Measurements from ENCODE around the gene AQP12A.

The AQP12A gene

DNA sequence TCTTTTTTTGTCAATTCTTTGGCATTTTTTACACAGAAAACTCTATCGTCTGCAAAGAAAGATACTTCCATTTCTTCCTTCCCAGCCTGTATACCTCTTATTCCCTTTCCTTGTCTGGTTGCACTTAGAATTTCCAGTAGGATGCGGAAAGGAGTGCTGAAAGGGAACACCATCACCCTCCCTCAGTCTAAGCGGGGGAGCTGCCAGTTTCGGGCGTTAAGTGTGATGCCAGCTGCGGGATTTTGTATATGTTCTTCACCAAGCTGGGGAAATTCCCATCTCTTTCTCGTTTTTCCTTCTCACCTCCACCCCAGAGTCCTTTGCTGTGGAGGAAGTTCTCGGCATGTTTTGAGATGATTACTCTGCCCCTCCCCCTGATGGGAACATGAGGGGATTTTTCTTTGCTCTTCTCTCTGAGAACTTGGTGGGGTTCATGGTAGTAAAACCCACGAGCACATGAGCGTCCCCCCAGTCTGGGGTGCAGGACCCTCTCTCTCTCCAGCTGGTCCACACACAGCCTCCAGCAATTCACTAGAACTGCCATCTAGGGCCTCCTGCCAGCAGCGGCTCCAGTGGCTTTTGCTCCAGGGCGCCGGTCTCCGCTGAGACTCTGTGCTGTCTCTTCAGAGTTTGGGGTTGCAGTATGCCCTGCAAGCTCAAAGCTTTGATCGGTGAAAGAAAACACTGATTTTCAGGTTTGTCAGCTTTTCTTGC, 15.5 kb downstream of the AQP12A start:
- DNase-seq (ENCODE audit: low read depth): no peak

DNA sequence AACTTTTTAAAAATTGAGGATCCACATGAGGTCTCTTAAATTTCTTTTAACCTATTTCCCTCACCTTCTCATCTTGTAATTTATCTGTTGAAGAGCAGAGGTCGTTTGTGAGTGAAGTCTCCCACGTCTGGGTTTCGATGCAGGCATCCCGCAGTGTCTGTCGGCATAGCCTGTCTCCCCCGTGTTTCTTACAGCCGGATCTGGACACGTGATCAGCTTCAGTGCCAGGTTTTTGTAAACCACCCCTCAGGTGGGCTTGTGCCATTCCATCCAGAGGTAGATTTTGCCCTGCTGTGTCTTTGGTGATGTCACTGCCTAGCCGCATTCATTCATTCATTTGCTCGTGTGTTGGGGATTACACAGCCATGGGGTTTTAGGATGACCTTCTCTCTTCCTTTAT, 16.2 kb downstream of the AQP12A start:
- DNase-seq (ENCODE audit: low read depth): no peak

DNA sequence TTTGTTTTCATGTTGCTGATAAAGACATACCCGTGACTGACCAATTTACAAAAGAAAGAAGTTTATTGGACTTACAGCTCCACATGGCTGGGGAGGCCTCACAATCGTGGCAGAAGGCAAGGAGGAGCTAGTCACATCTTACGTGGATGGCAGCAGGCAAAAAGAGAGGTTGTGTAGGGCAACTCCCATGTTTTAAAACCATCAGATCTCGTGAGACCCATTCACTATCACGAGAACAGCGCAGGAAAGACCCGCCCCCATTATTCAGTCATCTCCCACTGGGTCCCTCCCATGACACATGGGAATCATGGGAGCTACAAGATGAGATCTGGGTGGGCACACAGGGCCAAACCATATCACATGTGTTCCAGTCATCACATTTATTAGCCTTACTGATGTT, 16.8 kb downstream of the AQP12A start:
- no peak for DNase-seq (ENCODE audit: low read depth)

DNA sequence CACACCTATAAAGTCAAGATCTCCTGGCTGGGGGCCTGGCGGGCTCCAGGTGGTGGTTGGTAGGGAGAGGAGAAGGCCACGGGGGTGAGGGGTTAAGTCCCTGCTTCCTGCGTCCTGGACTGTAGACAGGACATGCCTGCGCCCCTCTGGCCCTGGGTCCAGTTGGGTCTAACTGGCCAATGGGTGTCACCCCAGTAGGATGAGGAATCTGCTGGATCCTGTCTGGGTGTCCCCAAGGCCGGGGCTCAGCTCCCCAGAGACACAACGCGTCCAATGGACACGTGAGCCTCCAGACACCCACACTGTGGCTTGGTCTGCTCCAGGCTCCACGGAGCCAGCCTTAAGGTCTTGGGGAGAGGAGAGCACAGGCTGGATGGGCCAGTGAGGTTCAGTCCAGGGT, 19.6 kb downstream of the AQP12A start:
- no peak for DNase-seq (ENCODE audit: low read depth)

DNA sequence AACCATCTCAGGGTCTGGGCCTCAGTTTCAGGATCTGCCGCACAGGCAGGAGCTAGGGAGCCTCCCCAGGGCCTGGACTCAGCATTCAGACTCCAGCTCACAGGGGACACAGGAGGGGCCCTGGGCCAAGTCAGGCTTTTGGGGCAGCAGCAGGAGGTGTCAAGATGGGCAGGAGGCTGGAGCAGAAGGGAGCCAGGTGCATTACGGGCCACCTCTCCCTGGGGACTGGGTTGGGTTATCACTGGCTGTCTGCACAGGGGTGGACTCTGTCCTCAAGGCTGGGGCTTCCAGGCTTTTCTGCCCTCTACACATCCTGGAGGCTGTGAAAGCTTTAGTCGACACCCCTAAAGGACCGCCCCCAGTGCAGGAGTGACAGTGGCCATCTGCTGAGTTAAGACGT, 20.0 kb downstream of the AQP12A start:
- no peak for DNase-seq (ENCODE audit: low read depth)

- DNase-seq (ENCODE audit: low read depth): no peak
Measured at GRCh38 chr2:240712121-240712520, 20.5 kb downstream of the AQP12A start.

DNA sequence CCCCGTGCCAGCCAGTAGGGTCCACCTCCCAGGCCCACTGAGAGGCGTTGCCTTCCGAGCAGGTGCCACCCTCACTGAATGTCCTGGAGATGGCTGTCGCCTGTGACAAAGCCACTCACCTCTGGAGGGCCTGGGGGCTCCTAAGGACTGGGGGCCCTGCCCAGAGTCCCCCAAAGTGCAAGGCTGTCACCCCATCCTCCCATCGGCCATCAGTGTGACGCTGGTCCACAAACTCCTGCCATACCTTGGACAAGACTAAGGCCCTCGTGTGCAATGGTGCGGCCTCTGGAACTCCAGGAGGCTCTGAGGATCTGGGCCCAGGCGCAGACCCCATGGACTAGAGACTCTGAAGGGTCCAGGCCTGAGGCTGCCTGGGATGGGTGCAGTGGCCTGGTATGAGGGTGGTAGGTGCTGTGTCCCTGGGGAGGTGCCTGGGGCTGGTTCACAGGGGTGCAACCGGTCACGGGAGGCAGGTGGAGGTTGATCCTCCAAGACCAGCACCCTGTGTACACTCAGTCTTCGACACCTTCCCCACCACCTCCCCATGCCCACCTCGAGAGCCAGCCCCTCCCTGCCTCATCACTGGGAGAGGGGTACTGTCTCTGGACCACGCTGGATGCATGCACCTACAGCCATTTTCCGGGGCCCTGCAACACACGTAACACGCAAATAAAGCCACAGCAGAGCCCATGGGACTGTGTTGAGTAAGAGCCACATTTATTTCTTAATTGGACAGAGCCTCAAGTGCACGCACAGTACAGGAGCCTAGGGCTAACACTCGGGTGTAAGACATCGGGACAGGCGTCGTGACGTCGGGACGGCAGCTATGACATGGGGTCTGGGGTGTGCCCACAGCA, 21.6 kb downstream of the AQP12A start:
- DNase-seq (ENCODE audit: low read depth): no peak

DNA sequence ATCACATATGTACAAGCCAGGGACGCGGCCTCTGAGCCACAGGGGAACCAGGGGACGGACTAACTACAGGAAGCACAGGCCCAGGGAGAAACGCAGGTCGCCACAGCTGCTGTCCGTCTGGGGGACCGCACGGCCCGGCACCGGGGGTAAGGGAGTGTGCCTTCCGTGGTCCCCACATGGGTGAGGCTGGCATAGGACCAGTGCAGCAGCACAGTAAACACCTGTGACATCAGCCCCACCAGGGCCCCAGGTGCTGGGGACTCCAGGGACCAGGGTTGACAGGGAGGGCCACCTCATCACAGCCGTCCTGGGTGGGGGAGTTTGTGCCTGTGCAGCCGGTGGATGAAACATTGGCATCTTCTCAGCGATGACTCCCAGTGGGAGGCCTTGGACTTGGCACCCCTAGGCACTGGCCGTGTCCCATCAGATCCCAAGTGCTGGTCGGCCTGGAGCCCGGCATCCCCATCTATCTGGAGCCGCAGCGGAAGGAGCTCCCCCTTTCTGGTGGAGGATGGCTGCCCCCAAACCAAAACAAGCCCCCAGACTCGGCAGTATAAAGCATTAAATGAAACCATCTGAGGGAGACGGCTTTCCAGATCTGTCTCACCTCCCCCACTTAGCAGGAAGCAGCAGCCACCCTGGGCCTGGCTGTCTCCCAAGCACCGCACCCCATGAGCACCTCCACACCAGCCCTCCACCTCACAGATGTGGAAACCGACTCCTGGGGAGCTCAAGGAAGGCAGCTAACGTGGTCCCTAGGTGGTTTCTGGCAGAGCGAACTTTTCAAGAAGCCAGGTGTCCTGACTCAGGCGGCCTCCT, 22.5 kb downstream of the AQP12A start:
- no peak for DNase-seq (ENCODE audit: low read depth)

- no peak for DNase-seq (ENCODE audit: low read depth)
Measured at GRCh38 chr2:240714747-240715725, 23.4 kb downstream of the AQP12A start.

DNA sequence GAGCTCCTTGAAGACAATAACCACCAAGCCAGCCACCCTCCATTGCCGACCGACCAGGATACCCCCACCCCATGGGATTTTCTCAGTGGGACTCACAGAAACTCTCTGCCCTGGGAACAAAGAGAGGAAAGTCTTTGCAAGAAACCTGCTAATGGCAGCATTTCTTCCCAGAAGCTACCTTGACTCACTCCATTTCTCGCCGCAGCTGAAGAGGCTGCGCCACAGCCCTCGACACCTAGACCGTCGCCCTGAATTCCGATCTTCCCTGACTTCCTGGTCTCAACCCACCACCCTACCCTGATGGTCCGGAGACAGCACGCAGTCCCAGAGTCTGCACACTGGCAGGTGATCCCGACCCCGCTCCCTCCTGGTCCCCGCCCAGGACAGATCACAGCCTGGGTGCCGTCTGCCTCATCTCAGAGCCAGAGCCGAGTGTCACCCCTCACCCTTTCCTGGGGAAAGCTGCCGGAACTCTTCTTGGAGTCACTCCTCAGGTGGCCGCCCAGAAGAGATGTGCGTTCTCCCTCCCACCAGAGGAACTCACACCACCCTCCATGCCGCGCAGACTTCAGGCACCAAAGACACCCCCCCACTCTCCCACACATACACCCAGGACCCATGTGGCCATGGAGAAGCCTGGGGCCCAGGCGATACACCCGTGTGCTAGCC, 24.6 kb downstream of the AQP12A start:
- DNase-seq (ENCODE audit: low read depth): no peak

- no peak for DNase-seq (ENCODE audit: low read depth)
Measured at GRCh38 chr2:240717181-240717641, 25.5 kb downstream of the AQP12A start.

- no peak for DNase-seq (ENCODE audit: low read depth)
Measured at GRCh38 chr2:240717681-240718581, 26.3 kb downstream of the AQP12A start.

DNA sequence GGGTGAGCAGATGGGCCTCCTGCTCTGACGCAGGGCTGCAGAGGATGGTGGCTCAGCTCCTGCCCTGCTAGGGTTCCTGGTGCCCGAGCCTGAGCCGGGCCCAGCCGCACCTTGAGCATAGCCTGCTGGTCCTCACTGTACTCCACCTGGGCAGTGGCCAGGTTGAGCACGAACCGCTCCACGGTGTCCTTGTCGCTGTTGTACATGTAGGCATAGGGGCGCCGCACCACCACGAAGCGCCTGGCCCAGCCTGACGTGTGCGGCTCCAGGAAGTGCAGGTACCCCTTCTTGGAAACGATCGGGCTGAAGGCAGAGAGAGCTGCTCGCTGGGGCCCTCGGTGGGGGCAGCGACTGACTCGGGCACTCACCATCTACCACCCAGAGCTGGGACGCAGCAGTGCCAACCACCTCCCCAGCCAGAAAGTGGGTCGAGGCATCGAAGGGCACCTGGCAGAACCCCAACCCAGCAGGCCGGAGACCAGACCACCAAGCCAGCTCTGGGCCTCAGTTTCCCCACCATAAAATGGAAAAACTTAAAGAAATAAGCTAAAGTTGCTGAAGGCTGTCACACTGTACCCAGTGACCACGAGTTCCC, 27.3 kb downstream of the AQP12A start:
- DNase-seq (ENCODE audit: low read depth): no peak

- DNase-seq (ENCODE audit: low read depth): no peak
Measured at GRCh38 chr2:240719676-240720545, 28.2 kb downstream of the AQP12A start.

GRCh38 chr2:240720686-240721595, 29.3 kb downstream of the AQP12A start:
- DNase-seq (ENCODE audit: low read depth): no peak

DNA sequence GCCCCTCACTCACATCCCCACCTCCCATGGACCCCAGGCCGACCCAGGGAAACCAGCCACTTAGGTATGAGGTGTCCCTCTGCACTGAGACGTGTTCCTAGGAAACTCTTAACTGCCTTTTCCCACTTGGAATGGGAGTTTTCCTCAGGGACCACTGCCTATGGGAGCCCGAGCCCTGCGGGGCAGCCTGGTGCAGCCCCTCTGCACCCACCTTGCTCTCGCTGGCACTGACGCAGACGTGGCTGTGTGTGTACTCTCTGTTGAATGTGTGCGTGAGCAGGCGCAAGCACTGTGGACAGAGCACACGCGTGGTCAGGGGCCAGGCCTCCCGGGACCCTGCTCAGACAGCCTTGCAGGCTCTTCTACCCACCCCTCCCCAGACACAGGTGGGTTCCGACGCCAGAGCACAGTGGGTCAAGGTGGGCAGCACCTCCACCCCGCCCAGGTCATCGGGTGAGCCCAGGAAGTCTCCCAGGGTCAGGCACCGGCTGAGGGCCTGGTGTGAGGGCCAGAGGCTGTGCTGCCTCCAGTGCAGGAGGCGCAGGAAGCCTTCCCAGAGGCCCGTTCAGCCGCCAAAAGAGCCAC, 30.0 kb downstream of the AQP12A start:
- DNase-seq (ENCODE audit: low read depth): no peak

DNA sequence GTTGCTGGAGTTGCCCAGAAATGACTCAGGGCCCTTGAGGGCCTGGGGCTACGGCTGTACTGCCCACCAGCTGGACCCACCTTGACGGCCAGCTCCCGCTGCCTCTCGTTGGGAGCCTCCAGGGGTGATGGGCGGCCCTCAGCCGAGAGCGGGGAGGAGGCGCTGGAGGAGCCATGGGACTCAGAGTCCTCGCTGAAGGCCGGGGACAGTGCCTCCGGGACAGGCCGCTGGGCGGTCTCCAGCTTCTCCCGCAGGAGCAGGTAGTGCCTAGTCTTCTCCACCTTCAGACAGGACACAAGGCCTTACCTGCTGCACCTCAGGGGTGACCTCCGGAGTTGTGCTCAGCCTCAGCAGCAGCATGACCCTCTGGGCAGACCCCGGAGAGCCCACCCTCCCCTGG, 30.7 kb downstream of the AQP12A start:
- no peak for DNase-seq (ENCODE audit: low read depth)

All from stimulated activated CD8-positive, alpha-beta memory T cell treated with anti-CD3 and anti-CD28 coated beads, Interleukin-15, amount 100 ng/mL, for 24 hours (primary cell).